K562 treated with DMSO at 1 percent for 12 hours (cell line): ENCODE measurements around the gene BEND3. TPM values are rescaled to one million over a fixed set of nuclear protein-coding genes. Genes with fewer than 3 reads are reported as not detected.

Experiments used
- total RNA-seq: library from RNA; unstranded; fragments of 300-600 nt; gene quantifications from 2 replicates; pipeline ENCODE4 v1.2.3, GENCODE V29; 2022; ENCODE audit not compliant: insufficient read depth

BEND3 gene
- 0.67 and 1.5 TPM in 2 replicates for total RNA-seq

DNA sequence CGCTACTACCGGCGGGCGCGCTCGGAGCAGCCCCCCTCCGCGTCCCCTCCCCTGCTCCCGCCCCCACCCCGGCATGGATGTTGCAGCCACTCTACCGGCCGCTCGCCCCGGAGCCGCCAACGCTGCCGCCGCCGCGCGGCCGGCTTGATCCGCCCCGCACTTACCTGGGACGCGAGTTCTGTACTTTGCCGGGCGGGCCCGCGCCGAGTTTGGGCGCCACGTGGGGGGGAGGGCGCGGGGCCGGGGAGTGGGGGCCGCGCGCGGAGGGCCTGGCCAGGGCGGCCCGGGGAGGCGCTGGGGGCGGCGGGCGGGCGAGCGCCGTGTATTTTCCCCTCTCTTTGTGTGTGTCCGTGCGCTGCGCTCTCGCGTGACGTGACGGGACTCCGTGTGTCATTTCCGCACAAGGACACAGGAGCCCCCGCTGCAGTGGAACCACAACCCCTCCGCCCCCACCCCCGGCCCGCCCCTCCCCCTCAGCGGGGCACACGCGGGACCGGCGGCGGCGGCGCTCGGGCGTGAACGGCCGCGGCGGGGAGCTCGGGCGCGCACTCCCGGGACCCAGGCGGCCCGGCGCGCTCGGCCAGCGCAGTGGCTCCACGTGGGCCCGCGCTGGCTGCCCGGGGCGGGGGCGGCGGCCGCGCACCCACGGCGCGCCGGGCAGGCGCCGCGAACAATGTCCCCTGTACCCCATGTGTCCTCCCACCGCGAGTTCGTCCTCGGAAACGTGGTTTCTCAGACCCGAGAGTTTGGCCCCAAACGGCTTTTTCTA is at the start of gene BEND3:
TSS of gene BEND3 (minus strand) at position 590 of the 769 bp plus-strand sequence. CDS start 16,230 bp downstream, outside the sequence.

Other genes with a start within 250 kb of the BEND3 start
- 41.3 and 113 TPM in 2 replicates for gene CD24, start 140.8 kb downstream of the BEND3 start, total RNA-seq
- 15.2 and 18.1 TPM in 2 replicates for gene MTRES1, start 87.3 kb downstream of the BEND3 start, total RNA-seq